ENCODE data around the gene SLC3A2. TPM values are rescaled to one million over a fixed set of nuclear protein-coding genes. Genes with fewer than 3 reads are reported as not detected.
"Not testable (repeated sequence)": the region's sequence is repeated elsewhere in the genome, so short reads cannot be mapped to it uniquely, and the experiment has no call there.

Gene SLC3A2
- total and polyA plus RNA-seq, 2 donors: 69.1 to 96.6 TPM

DNA sequence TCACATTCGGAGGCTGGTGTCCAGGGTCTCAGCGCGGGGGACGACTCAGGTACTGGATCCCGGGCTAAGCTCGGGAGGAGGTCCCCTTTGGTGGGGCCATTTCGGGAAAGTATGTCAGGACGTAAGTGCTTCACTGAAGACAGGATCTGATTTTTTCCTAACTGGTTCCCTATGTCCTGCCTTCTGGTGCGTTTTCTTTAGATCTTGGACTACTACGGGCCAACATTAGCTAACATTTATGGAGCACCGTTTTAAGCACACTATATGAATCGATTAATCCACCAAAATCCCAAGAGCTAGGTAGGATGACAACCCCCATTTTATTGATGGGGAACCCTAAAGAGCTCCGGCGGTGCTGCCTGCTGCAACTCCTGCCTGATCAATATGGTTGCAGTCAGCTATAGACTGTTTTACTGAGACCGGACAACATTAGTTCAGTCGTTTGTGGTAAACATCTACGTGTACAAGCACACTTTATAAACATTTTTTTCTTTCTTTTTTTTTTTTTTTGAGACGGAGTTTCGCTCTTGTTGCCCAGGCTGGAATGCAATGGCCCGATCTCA is 24.3 kb upstream of the SLC3A2 start:
- Histone ChIP-seq H3K27me3 (ENCODE audit: control insufficient read depth in 2 of 2, insufficient read depth in 1 of 2, low read length in 1 of 2) (no peaks in the 10 kb centered on the region), H3K36me3 (ENCODE audit: control insufficient read depth in 2 of 2, insufficient read depth in 2 of 2, low read length in 1 of 2) (peaks cover 25 to 36% of the 10 kb centered on the region in 2 donors), H3K9me3 (ENCODE audit: control insufficient read depth in 2 of 2, insufficient read depth in 1 of 2, low read length in 1 of 2) (no peaks in the 10 kb centered on the region), H3K4me1 (ENCODE audit: control insufficient read depth in 2 of 2, insufficient read depth in 2 of 2, low read length in 2 of 2) (peaks cover 17 to 30% of the 10 kb centered on the region in 2 donors), H3K4me3 (ENCODE audit: low read length in 2 of 2) (peak overlapping the region; percentile 55 to 91), H3K27ac (ENCODE audit: low read depth in 1 of 2, low read length in 1 of 2) (peak overlapping the region; percentile 58 to 79)
- WGBS: 10% methylated on average over 20 of the region's 20 CpGs
- no peak for DNase-seq (ENCODE audit: low read depth in 6 of 9, low spot score in 9 of 9)

- Histone ChIP-seq H3K27ac (ENCODE audit: low read depth in 1 of 2, low read length in 1 of 2) (no peak overlapping the region), H3K4me3 (ENCODE audit: low read length in 2 of 2) (peak overlapping the region in 1 of 2 donors; percentile 55), H3K36me3 (ENCODE audit: control insufficient read depth in 2 of 2, insufficient read depth in 2 of 2, low read length in 1 of 2) (peaks cover 14 to 24% of the 10 kb centered on the region in 2 donors), H3K27me3 (ENCODE audit: control insufficient read depth in 2 of 2, insufficient read depth in 1 of 2, low read length in 1 of 2) (no peaks in the 10 kb centered on the region), H3K9me3 (ENCODE audit: control insufficient read depth in 2 of 2, insufficient read depth in 1 of 2, low read length in 1 of 2) (no peaks in the 10 kb centered on the region), H3K4me1 (ENCODE audit: control insufficient read depth in 2 of 2, insufficient read depth in 2 of 2, low read length in 2 of 2) (peaks cover 17 to 36% of the 10 kb centered on the region in 2 donors)
- WGBS: 87% methylated on average over 2 of the region's 2 CpGs
- DNase-seq (ENCODE audit: low read depth in 6 of 9, low spot score in 9 of 9): no peak
Observed at GRCh38 chr11:62857541-62857982, 23.1 kb upstream of the SLC3A2 start.

DNA sequence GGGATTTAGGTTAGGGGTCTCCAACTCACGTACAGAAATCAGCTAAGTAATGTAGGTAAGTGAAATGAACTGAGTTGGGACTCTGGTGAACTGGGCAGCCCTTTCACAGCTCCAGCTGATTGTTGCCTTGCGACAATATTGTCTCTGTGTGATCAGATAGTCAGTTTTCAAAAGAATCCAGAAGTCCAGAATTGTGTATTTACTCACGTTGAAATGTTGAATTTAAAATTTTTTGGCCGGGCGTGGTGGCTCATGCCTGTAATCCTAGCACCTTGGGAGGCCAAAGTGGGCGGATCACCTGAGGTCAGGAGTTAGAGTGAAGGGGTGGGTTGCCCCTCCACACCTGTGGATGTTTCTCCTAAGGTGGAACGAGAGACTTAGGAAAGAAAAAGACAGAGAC is 22.5 kb upstream of the SLC3A2 start:
- H3K4me1 ChIP-seq (ENCODE audit: control insufficient read depth in 2 of 2, insufficient read depth in 2 of 2, low read length in 2 of 2): peaks cover 15 to 37% of the 10 kb centered on the region in 2 donors
- DNase-seq (ENCODE audit: low read depth in 6 of 9, low spot score in 9 of 9): no peak
- no peaks in the 10 kb centered on the region for H3K9me3 ChIP-seq (ENCODE audit: control insufficient read depth in 2 of 2, insufficient read depth in 1 of 2, low read length in 1 of 2)
- 94% methylated on average over 7 of the region's 7 CpGs for WGBS
- no peak overlapping the region for H3K4me3 ChIP-seq (ENCODE audit: low read length in 2 of 2)
- H3K27me3 ChIP-seq (ENCODE audit: control insufficient read depth in 2 of 2, insufficient read depth in 1 of 2, low read length in 1 of 2): no peaks in the 10 kb centered on the region
- peaks cover 8 to 18% of the 10 kb centered on the region in 2 donors for H3K36me3 ChIP-seq (ENCODE audit: control insufficient read depth in 2 of 2, insufficient read depth in 2 of 2, low read length in 1 of 2)
- H3K27ac ChIP-seq (ENCODE audit: low read depth in 1 of 2, low read length in 1 of 2): no peak overlapping the region

- not testable (repeated sequence) for H3K27me3 ChIP-seq (ENCODE audit: control insufficient read depth in 2 of 2, insufficient read depth in 1 of 2, low read length in 1 of 2); H3K4me3 ChIP-seq (ENCODE audit: low read length in 2 of 2); DNase-seq (ENCODE audit: low read depth in 6 of 9, low spot score in 9 of 9); H3K9me3 ChIP-seq (ENCODE audit: control insufficient read depth in 2 of 2, insufficient read depth in 1 of 2, low read length in 1 of 2); H3K36me3 ChIP-seq (ENCODE audit: control insufficient read depth in 2 of 2, insufficient read depth in 2 of 2, low read length in 1 of 2); H3K27ac ChIP-seq (ENCODE audit: low read depth in 1 of 2, low read length in 1 of 2)
- 98% methylated on average over 8 of the region's 8 CpGs for WGBS
- peaks cover 5 to 28% of the 10 kb centered on the region in 2 donors for H3K4me1 ChIP-seq (ENCODE audit: control insufficient read depth in 2 of 2, insufficient read depth in 2 of 2, low read length in 2 of 2)
Observed at GRCh38 chr11:62859281-62859703, 21.4 kb upstream of the SLC3A2 start.

DNA sequence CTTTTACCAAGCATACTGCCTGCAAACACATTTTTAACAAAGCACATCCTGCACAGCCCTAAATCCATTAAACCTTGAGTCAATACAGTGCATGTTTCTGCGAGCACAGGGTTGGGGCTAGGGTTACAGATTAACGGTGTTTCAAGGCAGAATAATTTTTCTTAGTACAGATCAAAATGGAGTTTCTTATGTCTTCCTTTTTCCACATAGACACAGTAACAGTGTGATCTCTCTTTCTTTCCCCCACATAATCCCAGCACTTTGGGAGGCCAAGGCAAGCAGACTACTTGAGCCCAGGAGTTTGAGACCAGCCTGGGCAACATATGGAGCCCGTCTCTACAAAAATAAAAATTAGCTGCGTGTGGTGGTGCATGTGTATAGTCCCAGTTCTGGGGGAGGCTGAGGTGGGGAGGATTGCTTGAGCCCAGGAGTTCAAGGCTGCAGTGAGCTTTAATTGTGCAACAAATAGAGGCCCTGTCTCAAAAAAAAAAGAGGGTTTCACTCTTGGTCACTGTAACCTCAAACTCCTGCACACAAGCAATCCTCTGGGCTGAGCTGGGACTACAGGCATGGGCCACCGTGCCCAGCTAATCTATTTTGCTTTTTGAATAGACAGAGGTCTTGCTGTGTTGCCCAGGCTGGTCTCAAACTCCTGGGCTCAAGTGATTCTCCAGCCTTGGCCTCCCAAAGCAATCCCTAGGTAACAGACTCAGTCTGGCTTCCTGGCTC is 19.7 kb upstream of the SLC3A2 start:
- peaks cover 5 to 27% of the 10 kb centered on the region in 2 donors for H3K4me1 ChIP-seq (ENCODE audit: control insufficient read depth in 2 of 2, insufficient read depth in 2 of 2, low read length in 2 of 2)

DNA sequence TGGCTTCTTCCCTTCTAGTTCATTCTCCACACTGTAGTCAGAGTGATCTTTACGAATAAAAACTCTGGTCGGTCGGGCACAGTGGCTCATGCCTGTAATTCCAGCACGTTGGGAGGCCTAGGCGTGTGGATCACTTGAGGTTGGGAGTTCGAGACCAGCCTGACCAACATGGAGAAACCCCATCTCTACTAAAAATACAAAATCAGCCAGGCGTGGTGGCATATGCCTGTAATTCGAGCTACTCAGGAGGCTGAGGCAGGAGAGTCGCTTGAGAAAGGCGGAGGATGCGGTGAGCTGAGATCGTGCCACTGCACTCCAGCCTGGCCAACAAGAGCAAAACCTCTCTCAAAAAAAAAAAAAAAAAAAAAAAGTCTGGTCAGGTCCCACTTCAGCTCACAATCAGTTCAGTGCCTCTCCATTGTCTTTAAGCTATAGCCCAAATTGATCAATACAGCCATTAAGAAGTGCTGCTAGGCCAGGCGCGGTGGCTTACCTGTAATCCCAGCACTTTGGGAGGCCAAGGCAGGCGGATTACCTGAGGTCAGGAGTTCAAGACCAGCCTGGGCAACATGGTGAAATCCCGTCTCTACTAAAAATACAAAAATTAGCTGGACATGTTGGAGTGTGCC is 19.0 kb upstream of the SLC3A2 start:
- H3K36me3 ChIP-seq (ENCODE audit: control insufficient read depth in 2 of 2, insufficient read depth in 2 of 2, low read length in 1 of 2); H3K9me3 ChIP-seq (ENCODE audit: control insufficient read depth in 2 of 2, insufficient read depth in 1 of 2, low read length in 1 of 2); H3K27me3 ChIP-seq (ENCODE audit: control insufficient read depth in 2 of 2, insufficient read depth in 1 of 2, low read length in 1 of 2); DNase-seq (ENCODE audit: low read depth in 6 of 9, low spot score in 9 of 9); H3K27ac ChIP-seq (ENCODE audit: low read depth in 1 of 2, low read length in 1 of 2); H3K4me3 ChIP-seq (ENCODE audit: low read length in 2 of 2): not testable (repeated sequence)
- H3K4me1 ChIP-seq (ENCODE audit: control insufficient read depth in 2 of 2, insufficient read depth in 2 of 2, low read length in 2 of 2): peaks cover 3 to 21% of the 10 kb centered on the region in 2 donors
- WGBS: 98% methylated on average over 16 of the region's 16 CpGs

More for the DNA sequence above, 19.7 kb upstream of the SLC3A2 start:
- no peaks in the 10 kb centered on the region for H3K27me3 ChIP-seq (ENCODE audit: control insufficient read depth in 2 of 2, insufficient read depth in 1 of 2, low read length in 1 of 2)
- no peaks in the 10 kb centered on the region for H3K9me3 ChIP-seq (ENCODE audit: control insufficient read depth in 2 of 2, insufficient read depth in 1 of 2, low read length in 1 of 2)
- no peak for DNase-seq (ENCODE audit: low read depth in 6 of 9, low spot score in 9 of 9)
- no peak overlapping the region for H3K27ac ChIP-seq (ENCODE audit: low read depth in 1 of 2, low read length in 1 of 2)
- 95% methylated on average over 5 of the region's 5 CpGs for WGBS
- peaks cover 0 to 2% of the 10 kb centered on the region in 2 donors for H3K36me3 ChIP-seq (ENCODE audit: control insufficient read depth in 2 of 2, insufficient read depth in 2 of 2, low read length in 1 of 2)
- no peak overlapping the region for H3K4me3 ChIP-seq (ENCODE audit: low read length in 2 of 2)

GRCh38 chr11:62863687-62864335 is 16.9 kb upstream of the SLC3A2 start:
- H3K36me3 ChIP-seq (ENCODE audit: control insufficient read depth in 2 of 2, insufficient read depth in 2 of 2, low read length in 1 of 2): peaks cover 0 to 2% of the 10 kb centered on the region in 2 donors
- peaks cover 0 to 8% of the 10 kb centered on the region in 2 donors for H3K4me1 ChIP-seq (ENCODE audit: control insufficient read depth in 2 of 2, insufficient read depth in 2 of 2, low read length in 2 of 2)
- H3K27ac ChIP-seq (ENCODE audit: low read depth in 1 of 2, low read length in 1 of 2): no peak overlapping the region
- no peaks in the 10 kb centered on the region for H3K27me3 ChIP-seq (ENCODE audit: control insufficient read depth in 2 of 2, insufficient read depth in 1 of 2, low read length in 1 of 2)
- 96% methylated on average over 4 of the region's 4 CpGs for WGBS
- H3K4me3 ChIP-seq (ENCODE audit: low read length in 2 of 2): no peak overlapping the region
- DNase-seq (ENCODE audit: low read depth in 6 of 9, low spot score in 9 of 9): no peak
- no peaks in the 10 kb centered on the region for H3K9me3 ChIP-seq (ENCODE audit: control insufficient read depth in 2 of 2, insufficient read depth in 1 of 2, low read length in 1 of 2)

GRCh38 chr11:62865635-62866034 is 15.1 kb upstream of the SLC3A2 start:
- DNase-seq (ENCODE audit: low read depth in 6 of 9, low spot score in 9 of 9): no peak
- Histone ChIP-seq H3K27ac (ENCODE audit: low read depth in 1 of 2, low read length in 1 of 2) (no peak overlapping the region), H3K9me3 (ENCODE audit: control insufficient read depth in 2 of 2, insufficient read depth in 1 of 2, low read length in 1 of 2) (no peaks in the 10 kb centered on the region), H3K36me3 (ENCODE audit: control insufficient read depth in 2 of 2, insufficient read depth in 2 of 2, low read length in 1 of 2) (peaks cover 0 to 2% of the 10 kb centered on the region in 2 donors), H3K4me1 (ENCODE audit: control insufficient read depth in 2 of 2, insufficient read depth in 2 of 2, low read length in 2 of 2) (peaks cover 0 to 8% of the 10 kb centered on the region in 2 donors), H3K4me3 (ENCODE audit: low read length in 2 of 2) (no peak overlapping the region), H3K27me3 (ENCODE audit: control insufficient read depth in 2 of 2, insufficient read depth in 1 of 2, low read length in 1 of 2) (no peaks in the 10 kb centered on the region)
- 97% methylated on average over 6 of the region's 6 CpGs for WGBS

DNA sequence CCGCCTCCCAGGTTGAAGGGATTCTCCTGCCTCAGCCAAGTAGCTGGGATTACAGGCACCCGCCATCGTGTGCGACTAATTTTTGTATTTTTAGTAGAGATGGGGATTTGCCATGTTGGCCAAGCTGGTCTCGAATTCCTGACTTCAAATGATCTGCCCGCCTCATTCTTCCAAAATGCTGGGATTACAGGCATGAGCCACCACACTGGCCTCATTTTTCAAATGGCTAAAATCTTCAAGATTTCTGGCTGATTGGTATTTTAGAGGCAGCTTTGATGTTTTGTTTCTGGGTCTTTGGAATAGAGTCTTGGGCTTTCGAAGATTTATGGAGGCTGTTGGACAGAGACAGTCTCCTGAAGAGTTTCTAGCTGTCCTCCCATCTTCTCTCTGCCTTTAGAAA is 5.8 kb upstream of the SLC3A2 start:
- H3K27ac ChIP-seq (ENCODE audit: low read depth in 1 of 2, low read length in 1 of 2): no peak overlapping the region
- peaks cover 0 to 14% of the 10 kb centered on the region in 2 donors for H3K36me3 ChIP-seq (ENCODE audit: control insufficient read depth in 2 of 2, insufficient read depth in 2 of 2, low read length in 1 of 2)
- H3K4me1 ChIP-seq (ENCODE audit: control insufficient read depth in 2 of 2, insufficient read depth in 2 of 2, low read length in 2 of 2): peaks cover 3 to 5% of the 10 kb centered on the region in 2 donors
- no peak overlapping the region for H3K4me3 ChIP-seq (ENCODE audit: low read length in 2 of 2)
- WGBS: 98% methylated on average over 7 of the region's 7 CpGs
- no peaks in the 10 kb centered on the region for H3K9me3 ChIP-seq (ENCODE audit: control insufficient read depth in 2 of 2, insufficient read depth in 1 of 2, low read length in 1 of 2)
- no peak for DNase-seq (ENCODE audit: low read depth in 6 of 9, low spot score in 9 of 9)
- no peaks in the 10 kb centered on the region for H3K27me3 ChIP-seq (ENCODE audit: control insufficient read depth in 2 of 2, insufficient read depth in 1 of 2, low read length in 1 of 2)

Measured in thymus (tissue), 11 donors.